Uterus (tissue), 2 donors: ENCODE results near the gene C1orf74.

ENCODE experiments used
- POLR2A ChIP-seq, 2 donors: fragments of 450-650 bp; IDR thresholded peaks; one replicate each; pipeline ENCODE4 v1.6.1; 2016; ENCODE audit warnings: antibody characterized with exemption in 2 of 2, mild to moderate bottlenecking in 1 of 2, moderate library complexity in 1 of 2
- TF ChIP-seq, protein P1 (sequence below), 4 experiments: fragments of 200-600 bp in 2 of 4; fragments of 450-650 bp in 2 of 4; sonication (generic) in 2 of 4; IDR thresholded peaks; one replicate each; pipeline ENCODE4 v1.5.1; 2016 to 2019; ENCODE audit warnings: antibody characterized with exemption in 4 of 4, mild to moderate bottlenecking in 2 of 4, moderate library complexity in 1 of 4

DNA sequence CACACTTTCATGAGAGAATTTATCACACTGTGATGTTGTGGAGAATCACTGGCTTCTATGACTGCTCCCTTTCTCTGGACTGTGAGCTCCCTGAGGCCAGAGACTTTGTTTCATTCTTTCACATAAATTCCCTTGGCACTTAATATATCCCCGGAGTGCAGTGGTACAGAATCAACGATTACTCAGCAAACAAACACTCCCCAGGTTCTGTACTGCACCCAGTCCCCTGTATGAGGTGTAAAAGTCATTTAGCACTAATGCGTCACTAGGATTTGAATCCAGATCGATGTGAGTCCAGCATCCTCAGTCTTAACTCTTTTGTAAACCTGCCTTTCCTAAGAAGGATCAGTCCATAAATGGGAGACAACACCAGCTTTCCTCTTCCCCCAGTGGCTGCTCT lies 36.6 kb upstream of the C1orf74 start:
- TF ChIP-seq, protein P1, sequence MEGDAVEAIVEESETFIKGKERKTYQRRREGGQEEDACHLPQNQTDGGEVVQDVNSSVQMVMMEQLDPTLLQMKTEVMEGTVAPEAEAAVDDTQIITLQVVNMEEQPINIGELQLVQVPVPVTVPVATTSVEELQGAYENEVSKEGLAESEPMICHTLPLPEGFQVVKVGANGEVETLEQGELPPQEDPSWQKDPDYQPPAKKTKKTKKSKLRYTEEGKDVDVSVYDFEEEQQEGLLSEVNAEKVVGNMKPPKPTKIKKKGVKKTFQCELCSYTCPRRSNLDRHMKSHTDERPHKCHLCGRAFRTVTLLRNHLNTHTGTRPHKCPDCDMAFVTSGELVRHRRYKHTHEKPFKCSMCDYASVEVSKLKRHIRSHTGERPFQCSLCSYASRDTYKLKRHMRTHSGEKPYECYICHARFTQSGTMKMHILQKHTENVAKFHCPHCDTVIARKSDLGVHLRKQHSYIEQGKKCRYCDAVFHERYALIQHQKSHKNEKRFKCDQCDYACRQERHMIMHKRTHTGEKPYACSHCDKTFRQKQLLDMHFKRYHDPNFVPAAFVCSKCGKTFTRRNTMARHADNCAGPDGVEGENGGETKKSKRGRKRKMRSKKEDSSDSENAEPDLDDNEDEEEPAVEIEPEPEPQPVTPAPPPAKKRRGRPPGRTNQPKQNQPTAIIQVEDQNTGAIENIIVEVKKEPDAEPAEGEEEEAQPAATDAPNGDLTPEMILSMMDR (IDR thresholded peaks at IDR 0.05) = no peak
- TF ChIP-seq POLR2A (IDR thresholded peaks at IDR 0.05) = no peak
